HG02763 (cell line): ENCODE measurements around the gene ZMIZ1.
A peak's percentile ranks its signal among the peaks of the same experiment; 100 is the strongest.
"Not testable (repeated sequence)": the region's sequence is repeated elsewhere in the genome, so short reads cannot be mapped to it uniquely, and the experiment has no call there.

Source experiments
- ATAC-seq: cut with Tn5 transposase; IDR thresholded peaks from one replicate; pipeline ENCODE4 v1.9.1; 2021; ENCODE audit warnings: mild to moderate bottlenecking, moderate library complexity; ENCODE audit not compliant: unreplicated experiment

The ZMIZ1 gene

GRCh38 chr10:79332610-79333315, 264.0 kb downstream of the ZMIZ1 start:
- ATAC-seq, result not testable (repeated sequence)

GRCh38 chr10:79333513-79333912, 264.7 kb downstream of the ZMIZ1 start:
- ATAC-seq, result no peak

- no peak for ATAC-seq
Observed at GRCh38 chr10:79334573-79334972, 265.8 kb downstream of the ZMIZ1 start.

GRCh38 chr10:79335094-79335469, 266.3 kb downstream of the ZMIZ1 start:
- no peak for ATAC-seq

DNA sequence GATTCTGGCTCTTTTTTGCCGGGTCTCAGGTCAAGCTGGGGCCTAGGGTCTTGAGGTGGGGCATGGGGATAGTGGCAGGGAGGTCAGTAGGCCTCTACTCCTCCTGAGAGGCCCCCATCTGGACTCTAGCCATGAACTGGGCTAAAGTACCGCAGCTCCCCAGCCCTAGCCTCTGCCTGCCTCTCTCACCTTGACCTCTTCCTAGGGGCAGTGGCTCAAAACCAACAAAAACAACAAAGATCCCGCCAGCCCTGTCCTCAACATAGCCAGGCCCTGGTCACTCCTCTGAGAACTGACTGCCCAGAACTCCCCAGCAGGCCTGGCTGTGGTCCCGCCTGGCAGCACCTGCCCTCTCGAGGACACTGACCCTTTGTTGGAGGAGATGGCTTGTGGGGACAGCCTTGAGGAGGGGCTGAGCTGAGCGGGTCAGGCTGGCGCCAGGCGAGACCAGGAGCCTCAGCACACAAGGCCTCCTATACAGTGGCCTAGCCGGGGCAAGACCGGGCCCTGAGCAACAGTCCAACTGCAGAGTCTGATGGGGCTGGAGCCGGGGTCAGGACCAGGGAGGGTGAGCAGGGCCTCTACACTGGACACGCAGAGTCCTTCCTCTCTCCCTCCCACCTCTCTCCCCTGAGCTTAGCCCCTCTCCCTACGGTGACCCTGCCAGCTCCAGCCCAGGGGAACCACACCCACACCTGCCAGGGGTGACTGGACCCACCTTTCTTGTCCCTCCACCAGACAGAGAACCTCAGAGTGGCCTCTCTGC, 266.9 kb downstream of the ZMIZ1 start:
- ATAC-seq, result no peak

- no peak for ATAC-seq
Observed at GRCh38 chr10:79336276-79336675, 267.5 kb downstream of the ZMIZ1 start.

GRCh38 chr10:79336739-79337138, 268.0 kb downstream of the ZMIZ1 start:
- no peak for ATAC-seq

- not testable (repeated sequence) for ATAC-seq
Observed at GRCh38 chr10:79337783-79338469, 269.2 kb downstream of the ZMIZ1 start.

DNA sequence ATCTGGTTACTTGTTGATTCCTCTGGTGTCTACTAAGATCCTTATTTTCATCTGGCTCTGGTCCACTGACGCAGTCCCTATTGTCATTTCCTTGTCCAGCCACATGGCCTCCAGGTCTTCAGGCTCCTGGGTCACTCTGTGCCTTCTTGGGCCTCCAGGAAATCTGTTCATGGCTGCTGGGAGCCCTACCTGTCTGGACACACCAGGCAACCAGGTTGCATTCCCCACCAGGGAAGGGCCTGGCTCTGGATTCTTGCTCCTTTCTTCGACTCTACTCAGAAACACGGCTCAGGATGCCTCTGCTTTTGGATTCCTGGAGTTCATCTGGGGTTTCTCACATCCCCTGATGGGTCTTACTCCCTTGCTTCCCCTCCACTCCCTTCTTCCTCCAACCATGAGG, 270.5 kb downstream of the ZMIZ1 start:
- ATAC-seq, result no peak

GRCh38 chr10:79340646-79341244, 272.0 kb downstream of the ZMIZ1 start:
- no peak for ATAC-seq

DNA sequence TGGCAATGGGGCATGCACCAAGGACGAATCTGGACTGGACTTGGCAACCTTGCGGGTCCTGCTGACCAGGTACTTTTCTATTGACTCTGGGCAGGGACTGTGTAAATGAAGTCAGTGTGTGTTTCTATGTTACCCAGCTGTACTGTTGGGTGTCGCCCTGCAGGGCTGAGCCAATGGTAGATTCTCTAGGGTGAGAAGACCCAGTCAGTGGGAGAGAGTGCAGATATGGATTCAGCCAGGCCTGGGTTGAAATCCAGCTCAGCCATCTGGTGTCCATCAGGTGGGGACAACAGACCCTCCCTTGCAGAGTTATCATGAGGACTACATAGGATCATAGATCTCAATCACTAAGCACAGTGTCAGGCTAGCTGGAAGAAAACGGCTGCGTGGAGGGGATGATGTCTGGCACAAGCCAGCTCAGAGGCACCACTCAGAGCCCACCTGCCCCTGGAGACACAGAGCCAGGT, 273.6 kb downstream of the ZMIZ1 start:
- no peak for ATAC-seq

- no peak for ATAC-seq
Observed at GRCh38 chr10:79342811-79343561, 274.2 kb downstream of the ZMIZ1 start.

- ATAC-seq, result no peak
Observed at GRCh38 chr10:79344502-79345195, 275.9 kb downstream of the ZMIZ1 start.

- no peak for ATAC-seq
Observed at GRCh38 chr10:79345241-79346011, 276.7 kb downstream of the ZMIZ1 start.

DNA sequence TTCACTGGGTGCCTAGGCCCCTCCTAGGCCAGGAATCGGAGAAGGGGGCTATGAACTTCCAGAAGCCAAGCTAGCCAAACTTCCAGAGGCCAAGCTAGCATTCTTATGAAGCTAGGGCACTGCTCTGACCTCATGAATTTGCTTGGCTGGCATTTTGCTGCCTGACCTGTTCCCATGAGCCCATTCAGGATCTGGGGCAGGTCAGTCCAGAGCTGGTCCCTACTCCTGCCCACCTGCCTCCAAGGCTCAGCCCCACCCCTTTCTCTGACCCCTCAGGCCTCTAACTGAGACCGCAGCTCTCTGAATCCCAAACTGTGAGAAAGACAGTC, 277.2 kb downstream of the ZMIZ1 start:
- no peak for ATAC-seq

GRCh38 chr10:79346388-79347225, 277.8 kb downstream of the ZMIZ1 start:
- ATAC-seq, result no peak

- ATAC-seq, result peak; percentile 76
Observed at GRCh38 chr10:79347226-79347893, 278.6 kb downstream of the ZMIZ1 start, which contains the start of gene PPIF. Gene PPIF (plus strand): TSS chr10:79347469. CDS start chr10:79347549, 80 bp downstream.
